Heart left ventricle (tissue), 13 donors: ENCODE results near the gene PIK3AP1.

Experiments
- CTCF ChIP-seq, 12 donors: fragments of 200-600 bp; sonication (generic) in 4 of 12; IDR thresholded peaks; one replicate each; pipeline versions ENCODE4 v1.5.0 to v1.8.0; 2018 to 2022; ENCODE audit warnings: antibody characterized with exemption in 12 of 12, mild to moderate bottlenecking in 5 of 12
- POLR2A ChIP-seq, 2 donors: fragments of 450-650 bp; IDR thresholded peaks; one replicate each; pipeline ENCODE4 v1.6.1; 2017; ENCODE audit warnings: antibody characterized with exemption in 2 of 2, mild to moderate bottlenecking in 2 of 2, moderate library complexity in 2 of 2
- donor health status: ischemic (EF 13 %, LVEDD 7.1; RV severe dilation, severe dysfunction).
- donor health status: DM: no; HTN: yes; CAD: no.
- donor health status: DM: no; HTN: no; CAD: no.
- donor health status: ischemic (EF 25% LVEDD 6.9; RV normal size, moderate dysfunction).
- donor health status: ischemic (EF 25% LVEDD 5.7; RV mildly dilated, moderate dysfunction).
- donor health status: ischemic (EF 35%, LVEDD 5.7; RV mildly dilated, moderate dysfunction).
- donor health status: nonischemic (EF 11% LVEDD 7.7; RV severe dilation, severe dysfunction).
- donor health status: DM: yes; HTN: yes; CAD: no.
- donor health status: PGD.
- donor health status: ischemic (EF 29% LVEDD 5.4; RV normal size, mild dysfunction).
- donor health status: nonischemic (EF 23%, LVEDD 6.1; RV moderate dilation, normal function).

- TF ChIP-seq POLR2A (IDR thresholded peaks at IDR 0.05): no peak
- TF ChIP-seq CTCF (IDR thresholded peaks at IDR 0.05): no peak
These were observed 61.5 kb downstream of the PIK3AP1 start for GRCh38 chr10:96658844-96659243.
